ENCODE measurements around the gene TUBA4A. TPM values are rescaled to one million over a fixed set of nuclear protein-coding genes. Genes with fewer than 3 reads are reported as not detected.

The TUBA4A gene
- total RNA-seq, 1 donor: 25.6 TPM

DNA sequence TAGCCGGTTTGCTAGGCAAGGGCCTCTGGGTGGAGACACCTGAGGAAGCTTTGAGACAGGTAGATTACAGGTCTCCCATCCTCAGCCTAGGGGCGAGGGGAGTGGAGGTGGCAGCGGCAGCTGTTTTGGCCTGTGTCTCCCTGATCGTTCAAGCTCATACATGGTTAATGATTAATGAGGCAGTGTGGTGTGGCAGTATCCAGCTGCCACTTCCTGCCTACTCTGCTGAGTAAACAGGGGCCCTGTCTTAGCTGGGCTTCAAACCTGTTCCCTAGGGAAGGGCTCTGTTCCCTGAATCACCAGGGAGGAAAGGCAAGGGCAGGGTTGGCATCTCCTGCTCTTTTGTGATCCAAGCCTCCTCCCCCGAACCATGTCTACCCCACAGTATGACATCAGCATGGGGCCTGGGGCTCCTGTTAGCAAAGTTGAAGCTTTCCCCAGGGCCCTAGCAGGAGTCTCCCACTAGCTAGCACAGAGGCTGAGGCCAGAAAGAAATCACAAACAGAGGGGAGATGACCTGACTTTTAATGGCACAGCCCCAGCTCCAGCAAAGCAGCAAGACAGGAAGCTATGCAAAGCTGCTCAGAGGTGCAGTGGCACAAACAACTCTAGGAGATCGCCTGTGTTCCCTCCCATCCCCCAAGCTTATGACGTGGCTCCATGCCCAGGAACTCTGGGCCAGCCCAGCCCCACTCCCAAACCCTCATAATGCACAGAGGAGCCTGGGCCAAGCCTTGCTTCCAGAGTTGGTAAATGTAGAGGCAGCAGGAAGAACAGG, 4.3 kb downstream of the TUBA4A start:
- TF ChIP-seq, protein P1, sequence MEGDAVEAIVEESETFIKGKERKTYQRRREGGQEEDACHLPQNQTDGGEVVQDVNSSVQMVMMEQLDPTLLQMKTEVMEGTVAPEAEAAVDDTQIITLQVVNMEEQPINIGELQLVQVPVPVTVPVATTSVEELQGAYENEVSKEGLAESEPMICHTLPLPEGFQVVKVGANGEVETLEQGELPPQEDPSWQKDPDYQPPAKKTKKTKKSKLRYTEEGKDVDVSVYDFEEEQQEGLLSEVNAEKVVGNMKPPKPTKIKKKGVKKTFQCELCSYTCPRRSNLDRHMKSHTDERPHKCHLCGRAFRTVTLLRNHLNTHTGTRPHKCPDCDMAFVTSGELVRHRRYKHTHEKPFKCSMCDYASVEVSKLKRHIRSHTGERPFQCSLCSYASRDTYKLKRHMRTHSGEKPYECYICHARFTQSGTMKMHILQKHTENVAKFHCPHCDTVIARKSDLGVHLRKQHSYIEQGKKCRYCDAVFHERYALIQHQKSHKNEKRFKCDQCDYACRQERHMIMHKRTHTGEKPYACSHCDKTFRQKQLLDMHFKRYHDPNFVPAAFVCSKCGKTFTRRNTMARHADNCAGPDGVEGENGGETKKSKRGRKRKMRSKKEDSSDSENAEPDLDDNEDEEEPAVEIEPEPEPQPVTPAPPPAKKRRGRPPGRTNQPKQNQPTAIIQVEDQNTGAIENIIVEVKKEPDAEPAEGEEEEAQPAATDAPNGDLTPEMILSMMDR (IDR thresholded peaks at IDR 0.05; ENCODE audit: insufficient read depth, low read length): no peak
- H3K4me3 ChIP-seq (ENCODE audit: low read depth, low read length): peak overlapping the region; percentile 7
- DNase-seq (ENCODE audit: low read depth): peak; percentile 91

DNA sequence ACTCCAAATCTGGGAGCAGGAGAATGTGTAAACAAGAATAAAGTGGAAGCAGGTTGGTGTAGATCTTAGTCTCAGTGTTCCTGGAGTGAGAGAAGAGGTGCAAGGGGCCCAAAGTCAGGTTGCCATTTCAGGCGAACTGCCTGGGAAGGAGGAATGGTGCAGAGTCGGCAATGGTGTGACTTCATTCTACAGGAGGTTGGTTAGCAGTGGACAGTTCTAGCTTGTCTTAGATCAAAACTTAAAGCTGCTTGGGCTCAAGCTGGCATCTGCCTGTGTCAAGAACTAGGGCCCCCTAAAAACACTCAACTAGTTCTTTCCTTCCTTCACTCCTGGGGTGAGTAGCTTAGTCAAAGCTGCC, 4.9 kb downstream of the TUBA4A start:
- DNase-seq (ENCODE audit: low read depth): no peak
- TF ChIP-seq, protein P1 (IDR thresholded peaks at IDR 0.05; ENCODE audit: insufficient read depth, low read length): no peak
- no peak overlapping the region for H3K4me3 ChIP-seq (ENCODE audit: low read depth, low read length)

DNA sequence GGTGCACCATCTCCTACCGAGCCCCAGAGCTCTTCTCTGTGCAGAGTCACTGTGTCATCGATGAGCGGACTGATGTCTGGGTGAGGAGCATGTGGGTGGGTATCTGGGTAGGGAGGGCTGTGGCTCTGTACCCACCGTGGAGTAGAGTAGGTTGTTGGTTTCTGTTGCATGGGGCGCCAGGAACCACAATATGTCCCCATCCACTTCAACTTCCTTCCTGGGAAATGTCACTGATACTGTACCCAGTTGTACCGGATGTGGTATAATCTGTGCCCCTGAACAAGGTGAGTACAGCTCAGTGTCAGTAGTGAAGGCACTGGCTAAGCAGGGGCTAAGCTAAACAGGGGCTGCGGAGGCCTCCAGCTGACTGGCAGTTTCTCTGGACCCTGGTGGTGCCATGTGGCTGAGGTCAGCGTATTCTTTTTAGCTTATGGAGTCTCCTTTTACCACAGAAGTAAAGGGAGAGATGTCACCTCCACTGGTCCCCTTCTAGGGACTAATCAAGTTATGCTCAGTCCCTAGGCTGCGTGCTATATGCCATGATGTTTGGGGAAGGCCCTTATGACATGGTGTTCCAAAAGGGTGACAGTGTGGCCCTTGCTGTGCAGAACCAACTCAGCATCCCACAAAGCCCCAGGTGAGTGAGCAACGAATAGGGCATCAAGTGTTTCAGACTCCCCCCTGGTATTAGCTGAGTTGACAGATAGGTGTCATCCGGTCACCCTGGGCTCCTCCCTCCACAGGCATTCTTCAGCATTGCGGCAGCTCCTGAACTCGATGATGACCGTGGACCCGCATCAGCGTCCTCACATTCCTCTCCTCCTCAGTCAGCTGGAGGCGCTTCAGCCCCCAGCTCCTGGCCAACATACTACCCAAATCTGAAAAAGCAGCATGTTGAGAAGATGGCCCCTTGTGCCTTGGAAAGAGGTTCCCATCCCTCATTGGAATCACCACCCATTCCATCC, 5.8 kb downstream of the TUBA4A start:
- no peak for DNase-seq (ENCODE audit: low read depth)
- TF ChIP-seq, protein P1 (IDR thresholded peaks at IDR 0.05; ENCODE audit: insufficient read depth, low read length): no peak
- H3K4me3 ChIP-seq (ENCODE audit: low read depth, low read length): no peak overlapping the region

DNA sequence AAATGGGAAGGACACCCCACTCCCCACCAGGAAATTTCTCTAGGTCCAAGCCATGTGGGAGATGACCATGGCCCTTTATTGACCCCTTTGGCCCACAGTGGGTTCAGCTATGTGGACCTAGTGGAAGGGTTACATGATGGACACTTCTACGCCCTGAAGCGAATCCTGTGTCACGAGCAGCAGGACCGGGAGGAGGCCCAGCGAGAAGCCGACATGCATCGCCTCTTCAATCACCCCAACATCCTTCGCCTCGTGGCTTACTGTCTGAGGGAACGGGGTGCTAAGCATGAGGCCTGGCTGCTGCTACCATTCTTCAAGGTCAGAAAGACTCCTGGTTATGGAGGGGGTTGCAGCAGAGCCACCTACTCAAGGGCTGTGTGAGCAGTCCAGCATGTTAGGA, 7.2 kb downstream of the TUBA4A start:
- TF ChIP-seq, protein P1 (IDR thresholded peaks at IDR 0.05; ENCODE audit: insufficient read depth, low read length): no peak
- no peak for DNase-seq (ENCODE audit: low read depth)
- H3K4me3 ChIP-seq (ENCODE audit: low read depth, low read length): peak overlapping the region; percentile 98

DNA sequence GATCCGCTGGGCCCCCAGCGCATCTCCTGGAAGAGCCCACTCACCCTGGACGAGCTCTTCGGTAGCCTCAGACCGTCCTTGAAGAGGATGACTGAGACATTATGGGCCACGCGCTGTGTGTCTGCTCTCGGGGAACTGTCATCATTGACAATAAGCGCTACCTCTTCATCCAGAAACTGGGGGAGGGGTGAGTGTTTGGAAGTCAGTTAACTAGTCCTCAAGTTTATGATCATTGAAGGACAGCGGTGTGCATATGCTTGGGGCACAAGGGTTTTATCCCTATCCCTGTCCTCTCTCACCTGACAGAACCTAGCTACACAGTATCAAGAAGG, 7.9 kb downstream of the TUBA4A start:
- H3K4me3 ChIP-seq (ENCODE audit: low read depth, low read length): peak overlapping the region; percentile 98
- no peak for DNase-seq (ENCODE audit: low read depth)
- TF ChIP-seq, protein P1 (IDR thresholded peaks at IDR 0.05; ENCODE audit: insufficient read depth, low read length): no peak

DNA sequence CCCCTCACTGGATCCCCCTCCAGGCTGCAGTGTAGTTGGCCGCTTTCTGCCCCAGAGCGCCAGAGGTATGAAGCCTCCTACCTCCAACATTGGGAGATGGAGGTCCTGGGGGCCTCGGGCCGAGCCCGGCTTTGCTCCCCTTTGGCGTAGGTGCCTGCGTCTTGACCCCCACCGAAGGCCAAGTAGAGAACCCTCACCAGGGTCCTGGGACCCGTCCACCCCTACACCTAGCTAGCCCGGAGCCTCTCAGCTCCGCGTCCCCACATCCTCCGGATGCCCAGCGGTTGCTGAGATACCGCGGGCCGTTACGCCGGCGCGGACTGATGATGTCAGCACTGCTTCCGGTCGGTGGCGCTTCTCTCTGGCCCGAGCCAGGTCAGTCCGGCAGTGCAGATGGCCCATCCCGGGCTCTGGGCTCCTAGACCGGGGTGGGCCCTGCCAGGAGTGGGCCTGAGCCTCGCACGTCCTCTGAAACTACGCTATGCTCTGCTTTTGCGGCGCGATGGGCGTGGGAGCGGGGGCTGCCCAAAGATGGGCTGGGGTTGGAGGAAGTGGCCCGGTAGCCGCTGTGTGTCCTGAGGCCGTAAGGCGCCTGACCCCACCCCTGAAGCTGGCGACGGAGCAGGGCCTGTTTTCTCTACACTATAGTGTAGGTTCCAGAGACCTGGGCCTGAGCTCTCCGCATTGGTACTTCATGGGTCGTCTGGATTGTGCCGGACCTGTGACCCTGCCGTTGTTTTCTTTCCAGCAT, 8.4 kb downstream of the TUBA4A start, which contains the start of the genes GLB1L and STK16:
TSS of gene GLB1L (minus strand) at position 297 of the 751 bp plus-strand sequence. CDS start 1,871 bp downstream, outside the sequence.
TSS of gene STK16 (plus strand) at position 332 of the 751 bp plus-strand sequence. CDS start 521 bp downstream, outside the sequence.
- DNase-seq (ENCODE audit: low read depth): peak; percentile 93
- peak within 1 kb of the TSS; percentile 98 for H3K4me3 ChIP-seq (ENCODE audit: low read depth, low read length)
- TF ChIP-seq, protein P1 (IDR thresholded peaks at IDR 0.05; ENCODE audit: insufficient read depth, low read length): no peak

Data from fibroblast of the aortic adventitia (primary cell).